Keratinocyte (primary cell): ENCODE results near the gene EMP1. TPM values are rescaled to one million over a fixed set of nuclear protein-coding genes. Genes with fewer than 3 reads are reported as not detected.

ENCODE experiments used
- DNase-seq: peaks from one replicate; pipeline ENCODE4 v3.0.0-alpha.2; 2011; ENCODE audit warnings: low read depth, missing footprints, low spot score
- FAIRE-seq: peaks from 2 replicates; lab custom pipeline; 2011; peaks lifted over from hg19 to GRCh38; lab: Jason Lieb, UNC
- H2AFZ ChIP-seq: 2 replicates; pipeline ENCODE4 v1.6.0; 2012; ENCODE audit warnings: low read length, control low read depth, inconsistent platforms; ENCODE audit not compliant: control insufficient read depth
- H3K27ac ChIP-seq: 2 replicates; pipeline ENCODE4 v1.5.1; 2011; ENCODE audit warnings: low read length; ENCODE audit not compliant: control insufficient read depth, insufficient read depth
- H3K27me3 ChIP-seq: 3 replicates; pipeline ENCODE4 v1.6.0; 2011; ENCODE audit warnings: low read length; ENCODE audit not compliant: control insufficient read depth, insufficient read depth; ENCODE audit errors: extremely low read depth
- H3K36me3 ChIP-seq, 2 experiments: 2 replicates in 1 of 2; 3 replicates in 1 of 2; pipeline ENCODE4 v1.5.1; 2011; ENCODE audit warnings: low read length in 2 of 2, mild to moderate bottlenecking in 1 of 2; ENCODE audit not compliant: control insufficient read depth in 2 of 2, insufficient read depth in 2 of 2; ENCODE audit errors: extremely low read depth in 1 of 2
- H3K4me1 ChIP-seq: 3 replicates; pipeline ENCODE4 v1.5.1; 2011; ENCODE audit warnings: low read length; ENCODE audit not compliant: control insufficient read depth, insufficient read depth; ENCODE audit errors: extremely low read depth
- H3K4me2 ChIP-seq: 3 replicates; pipeline ENCODE4 v1.6.0; 2011; ENCODE audit warnings: low read depth, low read length; ENCODE audit not compliant: control insufficient read depth, insufficient read depth; ENCODE audit errors: extremely low read depth
- H3K4me3 ChIP-seq, 3 experiments: fragments of 200-600 bp in 1 of 3; sonication (generic) in 1 of 3; 2 replicates in 2 of 3; 3 replicates in 1 of 3; pipeline ENCODE4 v1.5.1; 2011 to 2016; ENCODE audit warnings: low read length in 3 of 3, mild to moderate bottlenecking in 3 of 3, control low read depth in 2 of 3, inconsistent platforms in 1 of 3, low read depth in 1 of 3, mixed read lengths in 1 of 3, mixed run types in 1 of 3, moderate library complexity in 1 of 3; ENCODE audit not compliant: control insufficient read depth in 2 of 3, insufficient read depth in 2 of 3; ENCODE audit errors: extremely low read depth in 1 of 3
- H3K79me2 ChIP-seq: 2 replicates; pipeline ENCODE4 v1.6.0; 2012; ENCODE audit warnings: low read length; ENCODE audit not compliant: control insufficient read depth, insufficient read depth
- H3K9ac ChIP-seq: 3 replicates; pipeline ENCODE4 v1.6.0; 2011; ENCODE audit warnings: low read length; ENCODE audit not compliant: control insufficient read depth, insufficient read depth; ENCODE audit errors: extremely low read depth
- H3K9me1 ChIP-seq: 3 replicates; pipeline ENCODE4 v1.6.0; 2011; ENCODE audit warnings: low read length; ENCODE audit not compliant: control insufficient read depth, insufficient read depth; ENCODE audit errors: extremely low read depth
- H3K9me3 ChIP-seq: 2 replicates; pipeline ENCODE4 v1.5.1; 2012; ENCODE audit warnings: low read depth, low read length; ENCODE audit not compliant: control insufficient read depth
- H4K20me1 ChIP-seq: 3 replicates; pipeline ENCODE4 v1.6.0; 2011; ENCODE audit warnings: low read length; ENCODE audit not compliant: control insufficient read depth, insufficient read depth; ENCODE audit errors: extremely low read depth
- EZH2 ChIP-seq: IDR thresholded peaks from one replicate; pipeline ENCODE4 v1.6.1; 2012; ENCODE audit warnings: inconsistent platforms, mild to moderate bottlenecking, low read length, moderate library complexity
- dilution Hi-C: fragments of 300-500 bp; cut with MboI; formaldehyde crosslinking; loops from one replicate; pipeline ENCODE4 v1.7.0; 2020; ENCODE audit warnings: low sequenced_read_pairs; ENCODE audit not compliant: extremely low pct_ligation_motif_present
- polyA plus RNA-seq, 5 experiments: library from polyadenylated mRNA; depleted of rRNA in 3 of 5; stranded (reverse) in 3 of 5; stranded (forward) in 1 of 5; unstranded in 1 of 5; fragments of >200 nt; gene quantifications; 1 replicate in 1 of 5; 2 replicates in 3 of 5; 3 replicates in 1 of 5; pipeline versions ENCODE4 v1.2.1 to v1.2.3, GENCODE V29; 2011 to 2012; ENCODE audit warnings: missing spikeins in 2 of 5, low read depth in 1 of 5, low replicate concordance in 1 of 5
- TF ChIP-seq, protein P1 (sequence below), 3 experiments: IDR thresholded peaks in 1 of 3; conservative IDR thresholded peaks in 1 of 3; optimal IDR thresholded peaks in 1 of 3; 2 replicates in 2 of 3; 3 replicates in 1 of 3; pipeline versions ENCODE3 to v1.5.1; 2011; ENCODE audit warnings: low read length in 3 of 3, mild to moderate bottlenecking in 3 of 3, moderate library complexity in 2 of 3, control low read depth in 1 of 3, inconsistent platforms in 1 of 3; ENCODE audit not compliant: insufficient read depth in 2 of 3; ENCODE audit errors: extremely low read depth in 1 of 3

EMP1 gene
- polyA plus RNA-seq, 1 donor (not counting 4 experiments of a cell fraction or from before 2014, with no cell fraction given): 583 TPM

DNA sequence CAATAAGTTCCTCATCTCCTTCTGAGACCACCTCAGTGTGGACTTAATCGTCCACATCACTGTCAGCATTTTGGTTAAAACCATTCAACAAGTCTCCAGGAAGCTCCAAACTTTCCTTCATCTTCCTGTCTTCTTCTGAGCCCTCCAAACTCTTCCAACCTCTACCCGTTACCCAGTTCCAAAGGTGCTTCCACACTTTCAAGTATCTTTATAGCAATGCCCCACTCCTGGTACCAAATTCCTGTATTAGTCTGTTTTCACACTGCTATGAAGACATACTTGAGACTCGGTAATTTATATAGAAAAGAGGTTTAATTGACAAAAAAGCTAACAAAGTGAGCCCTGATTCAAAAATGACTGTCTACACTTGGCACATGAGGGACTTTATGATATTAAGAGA is 22.8 kb downstream of the EMP1 start:
- no peak for DNase-seq
- no peak overlapping the region for H2AFZ ChIP-seq
- H3K79me2 ChIP-seq: no peaks in the 10 kb centered on the region
- no peak for TF ChIP-seq EZH2
- TF ChIP-seq, protein P1, sequence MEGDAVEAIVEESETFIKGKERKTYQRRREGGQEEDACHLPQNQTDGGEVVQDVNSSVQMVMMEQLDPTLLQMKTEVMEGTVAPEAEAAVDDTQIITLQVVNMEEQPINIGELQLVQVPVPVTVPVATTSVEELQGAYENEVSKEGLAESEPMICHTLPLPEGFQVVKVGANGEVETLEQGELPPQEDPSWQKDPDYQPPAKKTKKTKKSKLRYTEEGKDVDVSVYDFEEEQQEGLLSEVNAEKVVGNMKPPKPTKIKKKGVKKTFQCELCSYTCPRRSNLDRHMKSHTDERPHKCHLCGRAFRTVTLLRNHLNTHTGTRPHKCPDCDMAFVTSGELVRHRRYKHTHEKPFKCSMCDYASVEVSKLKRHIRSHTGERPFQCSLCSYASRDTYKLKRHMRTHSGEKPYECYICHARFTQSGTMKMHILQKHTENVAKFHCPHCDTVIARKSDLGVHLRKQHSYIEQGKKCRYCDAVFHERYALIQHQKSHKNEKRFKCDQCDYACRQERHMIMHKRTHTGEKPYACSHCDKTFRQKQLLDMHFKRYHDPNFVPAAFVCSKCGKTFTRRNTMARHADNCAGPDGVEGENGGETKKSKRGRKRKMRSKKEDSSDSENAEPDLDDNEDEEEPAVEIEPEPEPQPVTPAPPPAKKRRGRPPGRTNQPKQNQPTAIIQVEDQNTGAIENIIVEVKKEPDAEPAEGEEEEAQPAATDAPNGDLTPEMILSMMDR (optimal IDR thresholded peaks at IDR 0.05 in 1 of 3, IDR thresholded peaks at IDR 0.05 in 1 of 3, conservative IDR thresholded peaks at IDR 0.05 in 1 of 3; ENCODE audit: extremely low read depth in 1 of 3, insufficient read depth in 2 of 3, low read length in 3 of 3): no peak
- H3K9ac ChIP-seq: no peak overlapping the region
- H3K27ac ChIP-seq: no peak overlapping the region
- no peak overlapping the region for H3K4me2 ChIP-seq
- peaks cover 17 to 34% of the 10 kb centered on the region in 2 experiments for H3K36me3 ChIP-seq
- H4K20me1 ChIP-seq: no peaks in the 10 kb centered on the region
- peak; percentile 76 for FAIRE-seq
- no peaks in the 10 kb centered on the region for H3K27me3 ChIP-seq
- no peaks in the 10 kb centered on the region for H3K9me1 ChIP-seq
- H3K4me1 ChIP-seq: peaks cover 20% of the 10 kb centered on the region
- no peaks in the 10 kb centered on the region for H3K9me3 ChIP-seq
- dilution Hi-C loops: no loop called here
- H3K4me3 ChIP-seq: no peak overlapping the region

GRCh38 chr12:13220838-13221237 is 24.3 kb downstream of the EMP1 start:
- no peak overlapping the region for H2AFZ ChIP-seq
- dilution Hi-C loops: no loop called here
- H3K27me3 ChIP-seq: no peaks in the 10 kb centered on the region
- no peak overlapping the region for H3K9ac ChIP-seq
- no peak for DNase-seq
- peaks cover 5 to 20% of the 10 kb centered on the region in 2 experiments for H3K36me3 ChIP-seq
- no peaks in the 10 kb centered on the region for H3K9me1 ChIP-seq
- H3K9me3 ChIP-seq: no peaks in the 10 kb centered on the region
- TF ChIP-seq, protein P1 (optimal IDR thresholded peaks at IDR 0.05 in 1 of 3, IDR thresholded peaks at IDR 0.05 in 1 of 3, conservative IDR thresholded peaks at IDR 0.05 in 1 of 3; ENCODE audit: extremely low read depth in 1 of 3, insufficient read depth in 2 of 3, low read length in 3 of 3): no peak
- no peak for TF ChIP-seq EZH2
- no peak overlapping the region for H3K4me2 ChIP-seq
- H4K20me1 ChIP-seq: no peaks in the 10 kb centered on the region
- no peaks in the 10 kb centered on the region for H3K79me2 ChIP-seq
- H3K4me1 ChIP-seq: peaks cover 20% of the 10 kb centered on the region
- H3K27ac ChIP-seq: no peak overlapping the region
- no peak overlapping the region for H3K4me3 ChIP-seq
- FAIRE-seq: no peak
